NCI-H748 (cell line): ENCODE data around the gene CDX1.

Experiments used
- DNase-seq: peaks from one replicate; lab custom pipeline; 2025; ENCODE audit not compliant: unreplicated experiment; lab: John Stamatoyannopoulos, UW

CDX1 gene

DNA sequence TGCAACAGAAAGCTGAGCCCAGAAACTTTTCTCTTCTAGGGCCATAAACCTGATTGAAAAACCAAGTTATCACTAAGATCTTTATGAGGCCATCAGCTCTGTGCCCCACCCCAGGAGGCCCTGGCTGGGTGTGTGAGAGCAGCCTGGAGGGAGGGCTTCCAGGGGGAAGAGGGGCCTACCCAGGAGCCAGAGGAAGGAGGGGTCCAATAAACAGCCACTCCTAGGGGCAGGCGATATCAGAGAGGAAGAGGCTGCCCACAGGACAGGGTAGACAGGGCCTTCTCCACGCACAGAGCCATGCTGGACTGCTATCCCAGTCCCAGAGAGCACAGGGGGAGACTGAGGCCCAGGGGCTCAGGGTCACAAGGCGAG is 4.5 kb upstream of the CDX1 start:
- DNase-seq = no peak

- DNase-seq = no peak
Observed at GRCh38 chr5:150163035-150163434, 3.5 kb upstream of the CDX1 start.

- no peak for DNase-seq
Observed at GRCh38 chr5:150163547-150164059, 3.0 kb upstream of the CDX1 start.

DNA sequence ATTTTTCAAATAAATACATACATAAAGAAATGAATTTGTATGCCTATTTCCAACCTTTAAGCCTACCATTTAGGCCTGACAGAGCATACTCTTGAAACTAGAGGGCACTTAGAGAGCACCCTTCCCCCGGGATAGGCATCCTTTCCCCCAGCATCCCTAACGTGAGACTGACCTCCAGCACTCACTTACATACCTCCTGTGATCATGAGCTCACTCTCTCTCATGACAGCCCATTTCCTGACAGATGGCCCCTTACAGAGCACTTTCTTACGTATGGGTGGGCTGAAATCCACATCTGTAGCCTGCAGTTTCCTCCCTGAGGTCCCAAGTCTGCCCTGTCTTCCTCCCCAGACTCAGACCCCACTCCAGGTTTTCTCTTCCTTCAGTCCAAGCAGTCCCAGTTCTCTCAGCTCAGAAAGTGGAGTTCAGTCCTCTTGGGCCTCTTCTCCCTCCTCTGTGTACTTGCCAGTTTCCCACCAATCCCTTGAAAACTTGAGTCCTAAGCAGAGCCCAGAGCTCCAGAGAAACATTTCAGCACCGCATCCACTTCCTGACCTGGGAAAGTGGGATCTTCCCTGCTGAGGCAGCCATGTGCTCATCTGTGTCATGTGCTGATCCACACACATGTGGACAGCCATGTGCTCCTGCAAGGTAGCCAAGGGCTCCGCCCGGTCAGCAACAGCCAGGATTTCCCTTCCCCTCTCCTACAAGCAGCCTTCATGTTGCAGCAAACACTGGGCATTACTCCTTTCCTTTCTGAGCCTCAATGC is 2.2 kb upstream of the CDX1 start:
- DNase-seq = no peak

GRCh38 chr5:150166037-150166649 is 435 bp upstream of the CDX1 start:
- DNase-seq = no peak

- no peak for DNase-seq
Observed at GRCh38 chr5:150167512-150167850, 903 bp downstream of the CDX1 start.

DNA sequence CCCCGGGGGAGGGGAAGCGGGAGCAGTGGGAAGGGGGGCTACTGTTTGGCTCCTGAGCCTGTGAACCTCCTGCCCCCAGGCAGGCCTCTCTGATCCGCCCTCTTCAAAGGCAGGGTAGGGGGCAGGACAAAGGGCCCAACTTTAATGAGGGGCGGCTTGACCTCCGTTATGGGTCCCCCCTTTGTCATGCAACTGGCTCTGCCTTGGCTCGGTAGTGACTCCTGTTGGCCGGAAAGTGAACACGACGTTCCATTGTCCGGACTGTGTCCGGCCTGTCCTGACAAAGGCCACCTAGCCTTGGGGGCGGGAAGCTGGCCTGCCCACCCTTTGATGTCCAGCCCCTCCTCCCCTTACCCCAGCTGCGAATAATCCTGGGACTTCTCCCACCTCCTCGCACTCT is 1.3 kb downstream of the CDX1 start:
- no peak for DNase-seq

- no peak for DNase-seq
Observed at GRCh38 chr5:150168864-150169263, 2.3 kb downstream of the CDX1 start.

GRCh38 chr5:150172145-150172544 is 5.6 kb downstream of the CDX1 start:
- no peak for DNase-seq

GRCh38 chr5:150172556-150172955 is 6.0 kb downstream of the CDX1 start:
- DNase-seq = no peak

GRCh38 chr5:150173161-150173560 is 6.6 kb downstream of the CDX1 start:
- DNase-seq = no peak

DNA sequence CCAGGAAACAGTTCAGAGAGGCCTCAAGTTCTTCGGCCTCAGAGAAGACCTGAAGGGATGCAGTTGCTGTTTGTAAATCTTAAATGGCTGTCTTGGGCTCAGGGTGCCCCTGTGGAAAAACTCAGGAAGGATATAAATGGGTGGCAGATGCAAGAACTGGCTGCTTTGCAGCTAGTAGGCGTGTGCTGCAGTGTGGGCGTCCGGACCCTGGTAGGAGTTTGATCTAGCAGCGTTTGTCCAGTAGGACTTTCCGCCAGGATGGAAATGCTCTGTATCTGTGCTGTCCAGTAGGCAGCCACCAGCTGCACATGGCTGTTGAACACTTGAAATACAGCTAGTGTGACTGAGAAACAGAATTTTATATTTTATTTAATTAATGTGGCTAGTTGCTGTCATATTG is 7.7 kb downstream of the CDX1 start:
- no peak for DNase-seq

- DNase-seq = no peak
Observed at GRCh38 chr5:150175076-150175475, 8.5 kb downstream of the CDX1 start.

GRCh38 chr5:150175536-150175935 is 9.0 kb downstream of the CDX1 start:
- DNase-seq = no peak

GRCh38 chr5:150176745-150177477 is 10.3 kb downstream of the CDX1 start:
- DNase-seq = no peak

DNA sequence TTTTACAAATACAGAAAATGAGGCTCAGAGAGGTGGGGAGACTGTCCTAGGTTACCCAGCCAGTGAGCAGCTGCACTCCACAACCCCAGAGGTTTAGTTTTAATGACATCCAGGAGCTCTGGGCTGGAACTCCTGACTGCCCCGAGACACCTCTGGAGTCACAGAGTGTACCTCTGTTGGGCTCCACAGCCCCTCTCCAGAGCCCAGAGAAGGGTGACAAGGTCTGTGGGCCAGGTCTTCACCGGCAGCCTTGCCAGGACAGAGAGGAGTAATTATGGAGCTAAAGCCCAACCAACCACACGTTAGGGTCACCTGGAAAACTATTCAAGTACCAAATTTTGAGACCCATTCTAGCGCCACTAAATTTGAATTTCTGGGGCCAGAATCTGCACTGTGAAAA is 11.1 kb downstream of the CDX1 start:
- no peak for DNase-seq

DNA sequence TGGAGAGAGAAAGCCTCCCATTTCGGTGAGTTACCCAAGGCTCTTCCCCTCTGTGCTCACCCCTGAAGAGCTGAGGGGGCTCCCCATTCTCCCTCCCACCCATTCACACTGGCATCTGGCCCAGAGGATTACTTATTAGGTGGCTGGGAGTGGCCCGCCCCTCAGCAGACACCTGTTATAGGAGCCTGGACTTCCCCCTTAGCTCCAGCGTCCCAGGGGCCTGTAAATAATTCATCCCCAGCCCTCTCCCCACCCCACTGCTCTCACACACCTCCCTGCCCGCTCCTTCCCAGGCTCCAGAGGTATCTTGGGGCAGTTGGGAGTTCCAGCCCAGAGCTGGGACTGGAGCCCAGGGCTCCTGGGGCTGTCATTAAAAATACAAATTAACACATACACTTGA is 11.7 kb downstream of the CDX1 start:
- no peak for DNase-seq

DNA sequence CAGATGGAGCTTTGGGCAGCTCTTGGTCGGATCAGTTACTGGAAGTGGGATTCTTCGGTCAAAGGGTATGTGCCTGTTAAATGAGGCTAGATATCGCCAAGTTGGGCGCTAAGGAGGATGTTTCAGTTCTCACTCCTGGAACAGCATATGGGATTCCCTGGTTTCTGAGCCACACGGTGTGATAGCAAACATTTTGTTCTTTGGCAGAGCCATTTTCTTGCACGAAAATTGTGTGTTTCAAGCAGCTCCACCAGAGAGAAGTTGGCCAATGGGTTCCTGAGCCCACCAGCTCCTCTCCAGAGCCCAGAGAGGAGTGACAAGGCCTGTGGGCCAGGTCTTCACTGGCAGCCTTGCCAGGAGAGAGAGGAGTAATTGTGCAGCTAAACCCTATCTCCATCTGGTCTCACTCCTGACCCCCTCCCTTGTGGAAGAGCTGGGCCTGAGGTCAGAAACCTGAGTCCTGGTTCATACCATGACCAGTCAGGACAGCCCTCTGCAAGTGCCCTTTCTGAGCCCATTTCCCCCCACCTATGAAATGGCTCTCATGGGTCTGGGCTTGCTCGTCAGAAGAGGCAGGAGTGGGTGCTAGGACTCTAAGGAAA is 12.5 kb downstream of the CDX1 start:
- no peak for DNase-seq

DNA sequence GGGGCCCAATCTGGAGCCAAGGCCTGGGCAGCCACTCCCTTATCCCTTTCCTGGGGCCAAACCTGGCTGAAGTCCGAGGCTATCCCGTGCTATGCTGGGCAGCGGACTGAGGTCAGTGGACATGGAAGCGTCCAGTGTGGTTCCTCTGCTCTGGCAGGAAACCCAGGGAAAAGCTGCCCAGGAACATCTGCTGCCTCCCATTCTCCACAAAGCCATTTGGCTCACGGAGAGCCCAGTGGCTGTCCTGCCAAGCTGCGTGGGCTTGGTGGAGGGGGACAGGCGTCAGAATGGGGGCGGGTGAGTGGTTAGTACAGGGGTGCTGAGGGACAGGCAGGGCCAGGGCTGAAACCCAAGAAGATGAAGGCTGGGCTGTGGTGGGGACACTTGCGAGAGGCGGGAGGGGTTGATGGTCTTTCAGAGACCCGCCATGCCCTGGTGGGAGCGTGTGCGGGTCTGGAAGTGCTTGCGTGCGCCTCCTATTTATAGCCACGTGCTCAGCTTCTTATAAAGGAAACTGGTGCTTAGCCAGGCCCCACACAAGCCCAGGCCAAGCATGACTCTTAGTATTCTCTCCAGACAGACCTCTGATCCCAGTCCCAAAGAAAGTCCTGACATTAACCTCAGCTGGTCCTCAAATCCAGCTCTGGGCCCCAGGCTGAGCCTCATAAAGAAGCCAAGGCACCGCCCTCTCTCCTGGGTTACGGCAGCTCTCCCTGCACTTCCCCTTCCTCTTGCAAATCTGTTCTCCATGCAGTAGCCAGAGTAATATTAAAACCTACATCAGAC is 13.9 kb downstream of the CDX1 start:
- DNase-seq = no peak

DNA sequence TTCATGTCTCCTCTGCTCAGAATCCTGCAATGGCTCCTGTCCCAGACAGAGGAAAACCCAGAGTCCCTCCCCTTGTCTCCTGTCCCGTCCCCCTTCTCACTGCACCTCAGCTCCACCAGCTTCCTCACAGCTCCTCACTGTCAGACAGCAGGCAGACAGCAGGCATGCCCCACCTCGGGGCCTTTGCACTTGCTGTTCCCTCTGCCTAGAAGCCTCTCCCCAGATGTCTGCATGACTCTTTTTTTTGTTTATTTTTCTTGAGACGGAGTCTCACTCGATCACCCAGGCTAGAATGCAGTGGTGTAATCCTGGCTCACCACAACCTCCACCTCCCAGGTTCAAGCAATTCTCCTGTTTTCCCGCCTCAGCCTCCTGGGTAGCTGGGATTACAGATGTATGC is 14.4 kb downstream of the CDX1 start:
- DNase-seq = no peak
